Measurements from ENCODE around the gene DNAJC18.

The DNAJC18 gene

GRCh38 chr5:139384591-139385051 is 54.7 kb downstream of the DNAJC18 start:
- no peaks in the 10 kb centered on the region for H3K9me3 ChIP-seq (ENCODE audit: control insufficient read depth, insufficient read depth, low read length)
- H3K27ac ChIP-seq (ENCODE audit: low read depth, low read length): no peak overlapping the region
- H3K27me3 ChIP-seq (ENCODE audit: control insufficient read depth, insufficient read depth, low read length): no peaks in the 10 kb centered on the region
- peaks cover 4% of the 10 kb centered on the region; the same call in 1 of the 2 replicates for H3K4me1 ChIP-seq (ENCODE audit: control insufficient read depth, insufficient read depth, low read length)
- H3K4me3 ChIP-seq (ENCODE audit: low read depth, low read length): no peak overlapping the region
- no peak overlapping the region for H3K9ac ChIP-seq (ENCODE audit: low read depth, low read length)
- H3K36me3 ChIP-seq (ENCODE audit: control insufficient read depth, insufficient read depth, low read length): no peaks in the 10 kb centered on the region

- Histone ChIP-seq H3K9me3 (ENCODE audit: control insufficient read depth, insufficient read depth, low read length) (no peaks in the 10 kb centered on the region), H3K4me3 (ENCODE audit: low read depth, low read length) (no peak overlapping the region)
These were observed 55.2 kb downstream of the DNAJC18 start for GRCh38 chr5:139383993-139384590.

GRCh38 chr5:139383275-139383992 is 55.9 kb downstream of the DNAJC18 start, which contains the start of gene SLC23A1:
Gene SLC23A1, minus strand, starts transcription at chr5:139383297. Its CDS starts 44 bp downstream, at chr5:139383253.
- Histone ChIP-seq H3K9ac (ENCODE audit: low read depth, low read length) (no peak within 1 kb of the TSS), H3K27ac (ENCODE audit: low read depth, low read length) (no peak within 1 kb of the TSS), H3K4me1 (ENCODE audit: control insufficient read depth, insufficient read depth, low read length) (peaks cover 7% of the 10 kb centered on the region; the same call in 1 of the 2 replicates)

More at GRCh38 chr5:139383993-139384590, 55.2 kb downstream of the DNAJC18 start:
- no peaks in the 10 kb centered on the region for H3K27me3 ChIP-seq (ENCODE audit: control insufficient read depth, insufficient read depth, low read length)
- no peaks in the 10 kb centered on the region for H3K36me3 ChIP-seq (ENCODE audit: control insufficient read depth, insufficient read depth, low read length)
- H3K4me1 ChIP-seq (ENCODE audit: control insufficient read depth, insufficient read depth, low read length): peaks cover 4% of the 10 kb centered on the region; the same call in 1 of the 2 replicates
- no peak overlapping the region for H3K27ac ChIP-seq (ENCODE audit: low read depth, low read length)
- H3K9ac ChIP-seq (ENCODE audit: low read depth, low read length): no peak overlapping the region

GRCh38 chr5:139382807-139383206 is 56.5 kb downstream of the DNAJC18 start:
- H3K9me3 ChIP-seq (ENCODE audit: control insufficient read depth, insufficient read depth, low read length): no peaks in the 10 kb centered on the region
- H3K4me3 ChIP-seq (ENCODE audit: low read depth, low read length): no peak overlapping the region
- no peak overlapping the region for H3K9ac ChIP-seq (ENCODE audit: low read depth, low read length)
- H3K27ac ChIP-seq (ENCODE audit: low read depth, low read length): no peak overlapping the region
- no peaks in the 10 kb centered on the region for H3K27me3 ChIP-seq (ENCODE audit: control insufficient read depth, insufficient read depth, low read length)
- peaks cover 5% of the 10 kb centered on the region; the same call in 1 of the 2 replicates for H3K4me1 ChIP-seq (ENCODE audit: control insufficient read depth, insufficient read depth, low read length)
- H3K36me3 ChIP-seq (ENCODE audit: control insufficient read depth, insufficient read depth, low read length): no peaks in the 10 kb centered on the region

More at GRCh38 chr5:139383275-139383992, 55.9 kb downstream of the DNAJC18 start, which contains the start of gene SLC23A1:
- no peaks in the 10 kb centered on the region for H3K27me3 ChIP-seq (ENCODE audit: control insufficient read depth, insufficient read depth, low read length)
- H3K36me3 ChIP-seq (ENCODE audit: control insufficient read depth, insufficient read depth, low read length): no peaks in the 10 kb centered on the region
- H3K9me3 ChIP-seq (ENCODE audit: control insufficient read depth, insufficient read depth, low read length): no peaks in the 10 kb centered on the region
- no peak within 1 kb of the TSS for H3K4me3 ChIP-seq (ENCODE audit: low read depth, low read length)

- H3K4me1 ChIP-seq (ENCODE audit: control insufficient read depth, insufficient read depth, low read length): peaks cover 5% of the 10 kb centered on the region; the same call in 1 of the 2 replicates
These were observed 57.2 kb downstream of the DNAJC18 start for GRCh38 chr5:139381837-139382761.

GRCh38 chr5:139379626-139380449 is 59.5 kb downstream of the DNAJC18 start:
- H3K27me3 ChIP-seq (ENCODE audit: control insufficient read depth, insufficient read depth, low read length): no peaks in the 10 kb centered on the region
- H3K4me1 ChIP-seq (ENCODE audit: control insufficient read depth, insufficient read depth, low read length): peaks cover 5% of the 10 kb centered on the region; the same call in 1 of the 2 replicates
- H3K9me3 ChIP-seq (ENCODE audit: control insufficient read depth, insufficient read depth, low read length): no peaks in the 10 kb centered on the region
- H3K4me3 ChIP-seq (ENCODE audit: low read depth, low read length): no peak overlapping the region
- H3K27ac ChIP-seq (ENCODE audit: low read depth, low read length): no peak overlapping the region
- no peak overlapping the region for H3K9ac ChIP-seq (ENCODE audit: low read depth, low read length)
- no peaks in the 10 kb centered on the region for H3K36me3 ChIP-seq (ENCODE audit: control insufficient read depth, insufficient read depth, low read length)

More at GRCh38 chr5:139381837-139382761, 57.2 kb downstream of the DNAJC18 start:
- H3K4me3 ChIP-seq (ENCODE audit: low read depth, low read length): no peak overlapping the region
- H3K27me3 ChIP-seq (ENCODE audit: control insufficient read depth, insufficient read depth, low read length): no peaks in the 10 kb centered on the region
- H3K27ac ChIP-seq (ENCODE audit: low read depth, low read length): no peak overlapping the region
- H3K9me3 ChIP-seq (ENCODE audit: control insufficient read depth, insufficient read depth, low read length): no peaks in the 10 kb centered on the region
- H3K36me3 ChIP-seq (ENCODE audit: control insufficient read depth, insufficient read depth, low read length): no peaks in the 10 kb centered on the region
- H3K9ac ChIP-seq (ENCODE audit: low read depth, low read length): no peak overlapping the region

- H3K36me3 ChIP-seq (ENCODE audit: control insufficient read depth, insufficient read depth, low read length): no peaks in the 10 kb centered on the region
- no peaks in the 10 kb centered on the region for H3K9me3 ChIP-seq (ENCODE audit: control insufficient read depth, insufficient read depth, low read length)
- no peak overlapping the region for H3K9ac ChIP-seq (ENCODE audit: low read depth, low read length)
- H3K4me3 ChIP-seq (ENCODE audit: low read depth, low read length): no peak overlapping the region
- no peak overlapping the region for H3K27ac ChIP-seq (ENCODE audit: low read depth, low read length)
- no peaks in the 10 kb centered on the region for H3K27me3 ChIP-seq (ENCODE audit: control insufficient read depth, insufficient read depth, low read length)
- peaks cover 5% of the 10 kb centered on the region; the same call in 1 of the 2 replicates for H3K4me1 ChIP-seq (ENCODE audit: control insufficient read depth, insufficient read depth, low read length)
These were observed 60.4 kb downstream of the DNAJC18 start for GRCh38 chr5:139378941-139379361.

GRCh38 chr5:139378101-139378825 is 61.1 kb downstream of the DNAJC18 start:
- no peaks in the 10 kb centered on the region for H3K36me3 ChIP-seq (ENCODE audit: control insufficient read depth, insufficient read depth, low read length)
- H3K9ac ChIP-seq (ENCODE audit: low read depth, low read length): no peak overlapping the region
- peaks cover 5% of the 10 kb centered on the region; the same call in 1 of the 2 replicates for H3K4me1 ChIP-seq (ENCODE audit: control insufficient read depth, insufficient read depth, low read length)
- H3K4me3 ChIP-seq (ENCODE audit: low read depth, low read length): no peak overlapping the region
- no peaks in the 10 kb centered on the region for H3K9me3 ChIP-seq (ENCODE audit: control insufficient read depth, insufficient read depth, low read length)
- H3K27me3 ChIP-seq (ENCODE audit: control insufficient read depth, insufficient read depth, low read length): no peaks in the 10 kb centered on the region
- no peak overlapping the region for H3K27ac ChIP-seq (ENCODE audit: low read depth, low read length)

GRCh38 chr5:139377226-139377625 is 62.1 kb downstream of the DNAJC18 start:
- H3K36me3 ChIP-seq (ENCODE audit: control insufficient read depth, insufficient read depth, low read length): peaks cover under 1% of the 10 kb centered on the region

More at GRCh38 chr5:139377226-139377625, 62.1 kb downstream of the DNAJC18 start:
- Histone ChIP-seq H3K4me1 (ENCODE audit: control insufficient read depth, insufficient read depth, low read length) (peaks cover 5% of the 10 kb centered on the region; the same call in 1 of the 2 replicates), H3K4me3 (ENCODE audit: low read depth, low read length) (no peak overlapping the region), H3K27ac (ENCODE audit: low read depth, low read length) (no peak overlapping the region), H3K9me3 (ENCODE audit: control insufficient read depth, insufficient read depth, low read length) (no peaks in the 10 kb centered on the region), H3K27me3 (ENCODE audit: control insufficient read depth, insufficient read depth, low read length) (no peaks in the 10 kb centered on the region), H3K9ac (ENCODE audit: low read depth, low read length) (no peak overlapping the region)

Measured in HUES48 (cell line).